Inflammatory macrophage (primary cell): ENCODE measurements around the gene ALG12.

Experiments used
- DNase-seq, 2 donors: peaks; one replicate each; pipeline ENCODE4 v3.0.0-alpha.2; 2020 to 2022

Gene ALG12

DNA sequence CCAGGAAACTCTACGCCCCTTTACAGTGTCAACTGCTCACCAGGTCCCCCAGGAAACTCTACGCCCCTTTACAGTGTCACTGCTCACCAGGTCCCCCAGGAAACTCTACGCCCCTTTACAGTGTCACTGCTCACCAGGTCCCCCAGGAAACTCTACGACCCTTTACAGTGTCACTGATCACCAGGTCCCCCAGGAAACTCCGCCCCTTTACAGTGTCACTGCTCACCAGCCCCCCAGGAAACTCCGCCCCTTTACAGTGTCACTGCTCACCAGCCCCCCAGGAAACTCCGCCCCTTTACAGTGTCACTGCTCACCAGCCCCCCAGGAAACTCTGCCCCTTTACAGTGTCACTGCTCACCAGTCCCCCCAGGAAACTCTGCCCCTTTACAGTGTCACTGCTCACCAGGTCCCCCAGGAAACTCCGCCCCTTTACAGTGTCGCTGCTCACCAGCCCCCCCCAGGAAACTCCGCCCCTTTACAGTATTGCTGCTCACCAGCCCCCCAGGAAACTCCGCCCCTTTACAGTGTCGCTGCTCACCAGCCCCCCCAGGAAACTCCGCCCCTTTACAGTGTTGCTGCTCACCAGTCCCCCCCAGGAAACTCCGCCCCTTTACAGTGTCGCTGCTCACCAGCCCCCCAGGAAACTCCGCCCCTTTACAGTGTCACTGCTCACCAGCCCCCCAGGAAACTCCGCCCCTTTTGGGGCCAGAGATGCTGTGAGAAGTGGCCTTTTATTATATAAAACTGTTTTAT lies 27.0 kb upstream of the ALG12 start:
- peak in 1 of 2 donors; percentile 28 for DNase-seq

DNA sequence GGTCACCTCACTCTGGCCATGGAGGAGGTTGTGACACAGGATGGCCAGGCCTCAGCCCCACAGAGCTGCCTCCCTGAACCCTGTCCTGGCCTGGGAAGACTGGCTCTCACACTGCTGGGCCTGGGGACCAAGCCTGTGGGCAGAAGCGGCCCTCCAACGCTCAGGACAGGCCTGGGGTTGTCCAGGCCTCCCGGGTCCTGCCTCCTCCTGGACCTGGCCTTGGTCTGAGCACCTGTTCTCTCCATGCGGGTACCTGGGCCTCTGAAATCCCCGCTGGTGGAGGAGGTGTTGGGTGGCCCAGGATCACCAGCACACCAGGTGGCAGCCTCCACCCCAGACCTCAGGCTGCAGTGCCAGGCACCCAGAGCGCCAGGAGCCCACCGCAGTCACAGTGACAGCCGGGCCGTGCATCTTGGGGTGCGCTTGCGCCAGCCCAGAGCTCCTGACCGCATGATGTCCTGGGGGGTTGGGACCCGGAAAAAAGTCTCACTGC lies 26.2 kb upstream of the ALG12 start:
- DNase-seq: no peak

- DNase-seq: no peak
These were observed 25.6 kb upstream of the ALG12 start for GRCh38 chr22:49943771-49944398.

DNA sequence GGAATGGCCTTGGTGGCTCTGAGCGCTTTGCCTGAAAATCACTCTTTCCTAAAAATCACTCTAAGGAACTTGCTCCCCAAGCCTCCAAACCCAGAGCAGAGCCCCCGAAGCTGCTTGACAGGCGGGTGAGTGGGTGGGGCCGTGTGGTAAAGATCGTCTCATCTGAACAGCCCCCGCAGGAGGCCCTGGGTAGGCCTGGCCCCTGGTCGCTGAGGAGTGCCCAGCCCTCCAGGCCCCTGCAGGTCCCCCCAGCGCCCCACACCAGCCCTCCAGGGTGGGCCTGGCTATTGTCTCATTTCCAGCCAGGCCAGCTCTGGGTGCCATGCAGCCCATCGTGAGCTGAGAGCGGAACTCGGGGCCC lies 25.1 kb upstream of the ALG12 start:
- no peak for DNase-seq

DNA sequence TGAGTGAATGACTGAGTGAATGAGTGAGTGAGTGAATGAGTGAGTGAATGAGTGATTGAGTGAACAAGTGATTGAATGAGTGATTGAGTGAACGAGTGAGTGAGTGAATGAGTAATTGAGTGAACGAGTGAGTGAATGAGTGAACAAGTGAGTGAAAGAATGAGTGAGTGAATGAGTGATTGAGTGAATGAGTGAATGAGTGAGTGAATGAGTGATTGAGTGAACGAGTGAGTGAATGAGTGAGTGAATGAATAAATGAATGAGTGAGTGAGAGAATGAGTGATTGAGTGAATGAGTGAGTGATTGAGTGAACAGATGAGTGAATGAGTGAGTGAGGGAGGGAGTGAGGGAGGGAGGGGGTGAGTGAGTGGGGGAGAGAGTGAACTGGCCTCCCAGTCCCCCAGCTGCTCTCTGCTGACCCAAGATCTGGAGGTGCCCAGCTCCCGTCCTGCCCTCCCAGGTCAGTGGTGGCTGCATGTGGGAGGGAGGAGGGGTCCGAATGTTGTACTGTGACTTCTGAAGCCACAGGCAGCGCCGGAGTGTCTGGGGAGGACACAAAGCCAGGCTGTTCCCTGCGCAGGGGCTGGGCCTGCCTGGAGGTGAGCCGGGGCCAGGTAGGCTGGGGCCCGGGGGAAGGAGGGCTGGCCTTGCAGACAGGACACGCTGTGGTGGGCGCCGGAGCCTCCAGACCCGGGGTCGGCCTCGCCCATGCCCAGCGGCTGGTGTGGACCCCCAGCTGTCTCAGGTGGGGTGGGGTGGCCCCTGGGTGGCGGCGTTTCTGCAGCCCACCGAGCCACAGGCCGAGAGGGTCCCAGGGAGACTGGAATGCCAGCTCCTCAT lies 24.5 kb upstream of the ALG12 start:
- DNase-seq: no peak

DNA sequence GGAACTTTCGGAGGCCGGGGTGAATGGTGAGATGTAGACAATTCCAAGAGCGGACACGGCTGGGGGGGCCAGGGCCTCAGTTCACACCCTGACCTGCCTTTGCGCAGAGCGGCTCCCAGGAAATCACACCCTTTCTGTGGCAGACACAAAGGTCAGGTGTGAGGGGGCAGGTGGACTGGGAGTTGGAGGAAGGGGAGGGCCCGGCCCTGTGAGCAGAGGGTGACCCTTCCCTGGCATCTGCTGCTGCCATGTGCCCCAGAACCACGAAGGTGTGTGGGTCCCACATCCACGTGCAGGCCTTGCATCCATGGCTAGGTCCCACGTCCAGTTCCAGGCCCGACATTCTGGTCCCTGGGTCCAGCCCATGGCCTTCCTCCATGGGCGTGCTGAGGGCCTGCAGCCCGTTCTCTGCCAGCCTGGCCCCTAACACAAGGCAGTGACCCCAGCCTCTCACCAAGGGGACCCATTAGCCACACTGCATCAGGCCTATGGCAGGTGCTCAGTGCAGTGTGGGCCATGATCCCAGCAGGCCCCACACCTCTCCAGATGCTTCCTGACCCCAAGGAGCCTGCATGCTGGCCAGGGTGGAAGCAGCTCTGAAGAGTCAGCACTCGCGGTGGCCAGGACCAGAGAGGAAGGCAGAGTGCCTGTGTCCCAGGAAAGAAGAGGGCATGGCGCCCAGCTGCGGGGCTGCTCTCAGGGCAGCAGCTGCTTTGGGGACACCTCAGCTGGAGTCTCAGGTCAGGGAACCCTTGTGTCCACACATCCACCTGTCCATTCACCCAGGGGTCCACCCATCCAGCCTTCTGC lies 23.5 kb upstream of the ALG12 start:
- DNase-seq: no peak

DNA sequence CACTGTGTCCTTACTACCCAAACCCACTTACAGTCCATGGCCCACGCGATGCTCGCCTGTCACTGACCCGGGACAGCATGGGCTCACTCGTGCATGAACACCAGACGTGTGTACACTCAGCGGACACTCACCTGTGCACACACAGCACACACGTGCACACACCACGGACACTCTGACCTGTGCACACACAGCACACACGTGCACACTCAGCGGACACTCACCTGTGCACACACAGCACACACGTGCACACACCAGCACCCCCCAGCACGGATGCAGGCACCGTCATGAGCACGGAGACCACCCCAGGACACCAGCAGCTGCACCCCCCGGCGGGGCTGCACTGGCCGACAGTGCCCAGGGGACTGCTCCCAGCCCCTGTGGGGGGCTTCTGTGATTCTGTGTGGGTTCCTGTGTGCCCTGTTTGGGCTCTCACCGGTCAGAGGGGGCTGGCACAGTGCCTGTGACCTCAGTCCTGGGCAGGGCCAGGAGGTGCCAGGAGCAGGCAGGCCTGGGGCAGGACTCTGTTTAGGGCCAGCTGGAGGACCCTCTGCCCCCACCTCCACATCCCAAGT lies 20.4 kb upstream of the ALG12 start:
- no peak for DNase-seq

- no peak for DNase-seq
These were observed 19.7 kb upstream of the ALG12 start for GRCh38 chr22:49937758-49938564.

DNA sequence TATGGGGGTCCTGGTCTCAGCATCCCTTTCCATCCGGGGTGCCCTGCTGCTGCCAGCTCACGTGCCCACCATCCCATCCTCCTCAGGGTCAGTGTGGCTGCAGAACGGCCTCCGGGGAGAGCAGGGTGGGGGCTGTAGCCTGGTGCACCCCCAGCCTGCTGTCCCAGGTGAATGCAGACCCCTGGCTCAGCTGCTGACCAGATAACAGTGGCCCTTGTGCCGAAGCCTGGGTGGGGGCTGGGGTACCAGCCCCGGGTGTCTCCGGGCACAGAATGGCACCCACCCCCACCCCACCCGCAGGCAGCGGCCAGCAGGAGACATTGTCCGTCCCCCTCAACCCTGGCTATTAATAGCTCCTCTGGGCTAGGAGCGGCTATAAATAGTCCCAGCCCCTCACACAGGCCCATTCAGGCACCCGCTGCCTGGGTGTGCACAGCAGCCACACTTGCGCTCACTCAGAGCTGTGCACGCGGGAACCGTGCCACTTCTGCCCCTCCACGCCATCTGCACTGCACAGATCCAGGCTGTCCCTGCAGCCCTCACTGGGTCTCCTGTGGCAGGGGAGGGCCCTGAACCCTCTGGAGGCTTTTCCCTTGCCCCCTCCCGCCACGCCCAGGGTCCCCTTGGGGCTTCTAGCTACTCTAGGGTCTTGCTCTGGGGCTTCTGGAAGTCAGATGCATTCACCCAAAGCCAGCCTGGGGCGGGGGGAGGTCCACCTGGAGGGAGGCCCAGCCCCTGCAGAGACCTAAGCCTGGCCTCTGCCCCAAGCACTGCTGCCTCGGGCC lies 18.9 kb upstream of the ALG12 start:
- DNase-seq: no peak

- DNase-seq: peak; percentile 89 to 96
These were observed 18.1 kb upstream of the ALG12 start for GRCh38 chr22:49936018-49936972.

DNA sequence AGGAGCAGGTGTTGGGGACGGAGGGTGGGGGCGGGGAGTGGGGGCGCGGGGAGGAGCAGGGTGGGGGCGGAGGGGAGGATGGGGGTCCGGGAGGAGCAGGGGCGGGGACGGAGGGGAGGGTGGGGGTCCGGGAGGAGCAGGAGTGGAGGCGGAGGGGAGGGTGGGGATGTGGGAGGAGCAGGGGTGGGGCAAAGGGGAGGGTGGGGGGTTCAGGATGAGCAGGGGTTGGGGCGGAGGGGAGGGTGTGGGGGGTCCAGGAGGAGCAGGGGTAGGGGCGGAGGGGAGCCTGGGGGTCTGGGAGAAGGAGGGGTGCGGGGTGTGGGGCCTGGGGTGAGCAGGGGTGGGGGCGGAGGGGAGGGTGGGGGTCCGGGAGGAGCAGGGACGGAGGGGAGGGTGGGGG lies 17.3 kb upstream of the ALG12 start:
- DNase-seq: no peak

DNA sequence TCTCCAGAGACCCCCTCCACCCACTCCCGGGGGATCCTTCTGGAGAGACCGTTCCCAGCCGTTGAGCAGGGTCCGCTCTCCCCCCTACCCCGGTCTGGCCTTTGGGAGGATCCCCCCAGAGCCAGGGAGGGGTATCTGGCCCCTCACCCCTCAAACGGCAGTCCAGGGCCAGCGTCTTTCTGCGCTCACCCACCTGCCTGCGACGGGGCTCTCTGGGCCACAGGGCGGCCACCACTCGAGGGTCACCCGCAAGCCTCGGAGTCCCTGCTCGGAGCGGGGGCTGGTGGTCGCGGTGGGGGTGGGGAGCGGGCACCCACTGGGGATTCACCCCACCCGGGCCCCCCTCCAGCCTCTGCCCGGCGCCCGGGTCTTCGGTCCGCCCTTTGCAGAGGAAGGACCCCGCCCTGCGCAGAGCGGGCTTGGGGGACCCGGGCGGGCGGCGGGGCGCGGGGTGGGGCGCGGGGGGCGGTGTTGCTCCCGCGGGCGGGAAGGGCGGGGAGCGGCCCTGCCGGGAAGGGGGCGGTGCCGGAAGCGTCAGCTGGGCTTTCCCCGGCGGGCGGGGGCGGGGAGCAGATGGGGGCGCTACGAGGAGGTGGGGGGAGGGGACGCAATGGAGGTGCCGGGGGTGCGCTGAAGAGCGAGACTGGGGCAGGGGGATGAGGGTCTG lies 16.8 kb upstream of the ALG12 start:
- DNase-seq: peak; percentile 38 to 40

GRCh38 chr22:49934160-49934890 lies 16.1 kb upstream of the ALG12 start:
- DNase-seq: peak; percentile 34 to 35

GRCh38 chr22:49933236-49934159 lies 15.3 kb upstream of the ALG12 start:
- DNase-seq: no peak

- peak; percentile 92 for DNase-seq
These were observed 12.6 kb upstream of the ALG12 start for GRCh38 chr22:49930596-49931412.
